Measurements from ENCODE around the gene SLC5A5. TPM values are rescaled to one million over a fixed set of nuclear protein-coding genes. Genes with fewer than 3 reads are reported as not detected.
A peak's percentile ranks its signal among the peaks of the same experiment; 100 is the strongest.

Gene SLC5A5
- total and polyA plus RNA-seq, 10 of the 15 experiments (the other 5 are each of a cell fraction or from before 2014, with no cell fraction given): 0.02 to 0.08 (median 0.05) TPM; not detected in 3

- peak within 1 kb of the TSS; percentile 52 for H2AFZ ChIP-seq (ENCODE audit: control insufficient read depth, low read depth, low read length)
- H3K4me1 ChIP-seq (ENCODE audit: control insufficient read depth, insufficient read depth, low read length): peaks cover 36% of the 10 kb centered on the region
- no peaks in the 10 kb centered on the region for H4K20me1 ChIP-seq (ENCODE audit: control insufficient read depth, insufficient read depth)
- intact Hi-C loops (cut with micrococcal nuclease; ENCODE audit: unreplicated experiment) (no loop called here), in situ Hi-C loops (cut with MboI) (no loop called here)
- DNase-seq (ENCODE audit: low read depth, low spot score): peak; percentile 77
- ChIA-PET SMC1A (ENCODE audit: uncharacterized antibody, unreplicated experiment) (interaction anchor here (0.6 to 2.9 kb wide), 6 partner anchors 8 to 141 kb away, joined by 3 to 9 read pairs (median 4); partner anchors contain the start of genes CCDC124 and RPL18A), POLR2A (interaction anchor here (0.5 to 1.8 kb wide), 7 partner anchors 12 to 333 kb away, joined by 3 to 11 read pairs (median 6); partner anchors contain the start of gene CCDC124), CTCF (interaction anchor here (0.6 to 1.7 kb wide), 6 partner anchors 12 to 480 kb away, joined by 3 to 8 read pairs (median 5); partner anchors contain the start of gene RPL18A), RAD21 (ENCODE audit: unreplicated experiment) (interaction anchor here (0.5 to 5.3 kb wide), 11 partner anchors 11 to 550 kb away, joined by 3 to 56 read pairs (median 3); partner anchors contain the start of genes CCDC124, MAP1S and RPL18A)
- H3K9ac ChIP-seq (ENCODE audit: control insufficient read depth, insufficient read depth, low read length): peak within 1 kb of the TSS; percentile 83
- peaks cover 28% of the 10 kb centered on the region for H3K79me2 ChIP-seq (ENCODE audit: control insufficient read depth, insufficient read depth, low read length)
- peak within 1 kb of the TSS; percentile 71 for H3K27ac ChIP-seq (ENCODE audit: control insufficient read depth, insufficient read depth)
- peaks cover 0 to 9% of the 10 kb centered on the region in 2 experiments; a peak in 2 of 4 replicates for H3K36me3 ChIP-seq (ENCODE audit: control insufficient read depth in 2 of 2, insufficient read depth in 2 of 2, low read length in 1 of 2)
- no TSS peak for BruUV-seq (replicated peaks)
- peak within 1 kb of the TSS; percentile 86 for H3K4me2 ChIP-seq (ENCODE audit: control insufficient read depth, insufficient read depth)
- ATAC-seq: peak; percentile 93
- FAIRE-seq: peak; percentile 47
- H3K4me3 ChIP-seq: peak within 1 kb of the TSS; percentile 72
- no peaks in the 10 kb centered on the region; the same call in 2 of the 3 replicates for H3K9me3 ChIP-seq (replicated peaks; ENCODE audit: control insufficient read depth, insufficient read depth, low read length)
- no peaks in the 10 kb centered on the region for H3K27me3 ChIP-seq (replicated peaks in 1 of 2; ENCODE audit: control insufficient read depth in 2 of 2, insufficient read depth in 2 of 2, low read length in 1 of 2)
- WGBS (ENCODE audit: insufficient coverage, insufficient replicate concordance, low lambda C conversion rate, missing lambda C conversion rate): 2% methylated on average over 27 of the region's 40 CpGs
- TF ChIP-seq SIX5 (IDR thresholded peaks at IDR 0.05; ENCODE audit: low read depth, low read length, severe bottlenecking): no peak
- no peak for TF ChIP-seq ATF2 (IDR thresholded peaks at IDR 0.05; ENCODE audit: low read length)
- TF ChIP-seq REST (IDR thresholded peaks at IDR 0.05; ENCODE audit: low read depth, low read length): no peak
- 0 out of 2 replicates have a peak, but pooled peaks have one; percentile 23 for TF ChIP-seq MEF2A (IDR thresholded peaks at IDR 0.05; ENCODE audit: insufficient read depth, low read depth, low read length)
- TF ChIP-seq SRF (IDR thresholded peaks at IDR 0.05; ENCODE audit: low read depth in 2 of 2, low read length in 2 of 2): 0 out of 4 replicates have a peak, but pooled peaks of 1 of the 2 experiments have one; percentile 22
- peak; percentile 80; the same call in 1 of the 2 replicates for TF ChIP-seq ZNF207 (IDR thresholded peaks at IDR 0.05; ENCODE audit: borderline replicate concordance)
- no peak for TF ChIP-seq PML (IDR thresholded peaks at IDR 0.05; ENCODE audit: low read length)
- TF ChIP-seq ZNF24 (IDR thresholded peaks at IDR 0.05): no peak
- peak; percentile 53; the same call in 1 of the 2 replicates for TF ChIP-seq MTA2 (IDR thresholded peaks at IDR 0.05; ENCODE audit: low read depth)
- TF ChIP-seq FOXM1 (IDR thresholded peaks at IDR 0.05; ENCODE audit: low read depth, low read length): no peak
- peak; percentile 89 for TF ChIP-seq MEF2B (IDR thresholded peaks at IDR 0.05; ENCODE audit: partially characterized antibody, poor library complexity, severe bottlenecking)
- peak; percentile 44; the same call in 1 of the 2 replicates for TF ChIP-seq SIN3A (IDR thresholded peaks at IDR 0.05; ENCODE audit: low read depth, low read length)
- no peak for TF ChIP-seq KLF5 (IDR thresholded peaks at IDR 0.05; ENCODE audit: partially characterized antibody)
- 0 out of 2 replicates have a peak, but pooled peaks have one; percentile 20 for TF ChIP-seq TCF12 (IDR thresholded peaks at IDR 0.05; ENCODE audit: low read depth, low read length)
Observed at GRCh38 chr19:17847538-17848366, 24.0 kb upstream of the SLC5A5 start, which contains the start of gene JAK3. Gene JAK3, minus strand, starts transcription at chr19:17847982. Its CDS starts 3,565 bp downstream, at chr19:17844417.
